GM10266 (cell line): ENCODE results near the gene EGF.
"Not testable (repeated sequence)": the region's sequence is repeated elsewhere in the genome, so short reads cannot be mapped to it uniquely, and the experiment has no call there.

Experiments used
- DNase-seq: peaks from one replicate; pipeline ENCODE4 v3.0.0; 2012; ENCODE audit errors: extremely low spot score
- CTCF ChIP-seq: IDR thresholded peaks from 2 replicates; pipeline ENCODE4 v1.5.1; 2012; ENCODE audit warnings: mild to moderate bottlenecking, low read depth; ENCODE audit not compliant: control insufficient read depth, insufficient read depth; ENCODE audit errors: missing control alignments

Gene EGF

GRCh38 chr4:109946120-109946519 lies 33.4 kb downstream of the EGF start:
- no peak for DNase-seq
- no peak for TF ChIP-seq CTCF

- DNase-seq, result no peak
- no peak for TF ChIP-seq CTCF
Observed at GRCh38 chr4:109947457-109947856, 34.8 kb downstream of the EGF start.

GRCh38 chr4:109947918-109948317 lies 35.2 kb downstream of the EGF start:
- TF ChIP-seq CTCF, result no peak
- no peak for DNase-seq

GRCh38 chr4:109949099-109949718 lies 36.5 kb downstream of the EGF start:
- DNase-seq, result not testable (repeated sequence)

GRCh38 chr4:109952612-109953011 lies 39.9 kb downstream of the EGF start:
- no peak for DNase-seq
- TF ChIP-seq CTCF, result no peak

GRCh38 chr4:109953556-109953955 lies 40.9 kb downstream of the EGF start:
- TF ChIP-seq CTCF, result no peak
- DNase-seq, result no peak

GRCh38 chr4:109955146-109955545 lies 42.5 kb downstream of the EGF start:
- no peak for DNase-seq
- no peak for TF ChIP-seq CTCF

- no peak for DNase-seq
- no peak for TF ChIP-seq CTCF
Observed at GRCh38 chr4:109957227-109957626, 44.5 kb downstream of the EGF start.
